Testis (tissue), 2 donors: ENCODE results near the gene ARMCX4.

ENCODE experiments used
- CTCF ChIP-seq, 3 experiments: fragments of 450-650 bp in 2 of 3; fragments of 200-600 bp in 1 of 3; sonication (generic) in 1 of 3; IDR thresholded peaks; one replicate each; pipeline ENCODE4 v1.5.1; 2016 to 2019; ENCODE audit warnings: antibody characterized with exemption in 3 of 3, mild to moderate bottlenecking in 2 of 3, moderate library complexity in 1 of 3
- POLR2A ChIP-seq: fragments of 450-650 bp; IDR thresholded peaks from one replicate; pipeline ENCODE4 v1.6.1; 2017; ENCODE audit warnings: antibody characterized with exemption, mild to moderate bottlenecking, moderate library complexity

- TF ChIP-seq CTCF (IDR thresholded peaks at IDR 0.05) (no peak), POLR2A (no peak)
Observed at GRCh38 chrX:101484135-101484534, 1.1 kb upstream of the ARMCX4 start.
